Lung microvascular endothelial cell (primary cell): ENCODE measurements around the gene CACNA2D3. TPM values are rescaled to one million over a fixed set of nuclear protein-coding genes. Genes with fewer than 3 reads are reported as not detected.
A peak's percentile ranks its signal among the peaks of the same experiment; 100 is the strongest.

Source experiments
- DNase-seq, 2 donors: peaks; one replicate each; pipeline versions ENCODE4 v3.0.0 to v3.0.0-alpha.2; 2010; ENCODE audit warnings: low read depth in 2 of 2
- total RNA-seq: library from RNA; depleted of rRNA; stranded (reverse); fragments of >200 nt; gene quantifications from 2 replicates; pipeline ENCODE4 v1.2.1, GENCODE V29; 2014

CACNA2D3 gene
- total RNA-seq, 1 donor from 2014 or later: not detected

- DNase-seq: no peak
These were observed 4.2 kb downstream of the CACNA2D3 start for GRCh38 chr3:54126551-54126950.

- DNase-seq: no peak
These were observed 5.2 kb downstream of the CACNA2D3 start for GRCh38 chr3:54127499-54128056.

GRCh38 chr3:54131026-54131605 is 8.8 kb downstream of the CACNA2D3 start:
- DNase-seq: no peak

- DNase-seq: no peak
These were observed 9.5 kb downstream of the CACNA2D3 start for GRCh38 chr3:54131890-54132289.

GRCh38 chr3:54132685-54133084 is 10.3 kb downstream of the CACNA2D3 start:
- no peak for DNase-seq

- DNase-seq: no peak
These were observed 10.8 kb downstream of the CACNA2D3 start for GRCh38 chr3:54133196-54133595.

- no peak for DNase-seq
These were observed 11.8 kb downstream of the CACNA2D3 start for GRCh38 chr3:54134155-54134554.

GRCh38 chr3:54134713-54135112 is 12.4 kb downstream of the CACNA2D3 start:
- DNase-seq: no peak

- DNase-seq: no peak
These were observed 15.0 kb downstream of the CACNA2D3 start for GRCh38 chr3:54137311-54137710.

- no peak for DNase-seq
These were observed 16.7 kb downstream of the CACNA2D3 start for GRCh38 chr3:54138937-54139547.

GRCh38 chr3:54139630-54140029 is 17.3 kb downstream of the CACNA2D3 start:
- no peak for DNase-seq

GRCh38 chr3:54144284-54144683 is 21.9 kb downstream of the CACNA2D3 start:
- no peak for DNase-seq

GRCh38 chr3:54146506-54147239 is 24.3 kb downstream of the CACNA2D3 start:
- DNase-seq: peak in 1 of 2 donors; percentile 10

GRCh38 chr3:54150864-54151467 is 28.6 kb downstream of the CACNA2D3 start:
- DNase-seq: no peak

- DNase-seq: no peak
These were observed 31.1 kb downstream of the CACNA2D3 start for GRCh38 chr3:54153477-54153876.

GRCh38 chr3:54157860-54158259 is 35.5 kb downstream of the CACNA2D3 start:
- no peak for DNase-seq

GRCh38 chr3:54159917-54160316 is 37.6 kb downstream of the CACNA2D3 start:
- DNase-seq: no peak

GRCh38 chr3:54163441-54163840 is 41.1 kb downstream of the CACNA2D3 start:
- DNase-seq: no peak

- DNase-seq: no peak
These were observed 42.0 kb downstream of the CACNA2D3 start for GRCh38 chr3:54164192-54164975.

- no peak for DNase-seq
These were observed 43.5 kb downstream of the CACNA2D3 start for GRCh38 chr3:54165865-54166264.

GRCh38 chr3:54167999-54168398 is 45.6 kb downstream of the CACNA2D3 start:
- DNase-seq: no peak
